Ishikawa (cell line): Measurements from ENCODE around the gene SH3RF3.

Source experiments
- CEBPB ChIP-seq: IDR thresholded peaks from 2 replicates; pipeline ENCODE4 v1.6.1; 2012
- CREB1 ChIP-seq: IDR thresholded peaks from 2 replicates; pipeline ENCODE4 v1.6.1; 2012; ENCODE audit warnings: low read depth
- EGR1 ChIP-seq: IDR thresholded peaks from 2 replicates; pipeline ENCODE4 v1.6.1; 2012
- EP300 ChIP-seq: IDR thresholded peaks from 2 replicates; pipeline ENCODE4 v1.6.1; 2012; ENCODE audit warnings: borderline replicate concordance
- FOXM1 ChIP-seq: IDR thresholded peaks from 2 replicates; pipeline ENCODE4 v1.6.1; 2012; ENCODE audit warnings: low read depth, borderline replicate concordance
- NFIC ChIP-seq: IDR thresholded peaks from 2 replicates; pipeline ENCODE4 v1.6.1; 2012
- RAD21 ChIP-seq: IDR thresholded peaks from 2 replicates; pipeline ENCODE4 v1.6.1; 2012; ENCODE audit warnings: low read depth
- TAF1 ChIP-seq: IDR thresholded peaks from 2 replicates; pipeline ENCODE4 v1.6.1; 2012; ENCODE audit warnings: low read depth, mild to moderate bottlenecking
- TCF12 ChIP-seq: IDR thresholded peaks from 2 replicates; pipeline ENCODE4 v1.6.1; 2012; ENCODE audit warnings: low read depth
- TEAD4 ChIP-seq: IDR thresholded peaks from 2 replicates; pipeline ENCODE4 v1.6.1; 2012
- YY1 ChIP-seq: IDR thresholded peaks from 2 replicates; pipeline ENCODE4 v1.6.1; 2012; ENCODE audit warnings: low read depth
- ZBTB7A ChIP-seq: IDR thresholded peaks from 2 replicates; pipeline ENCODE4 v1.6.1; 2012; ENCODE audit warnings: low read depth
- TF ChIP-seq, protein P1 (sequence below): IDR thresholded peaks from 2 replicates; pipeline ENCODE4 v1.6.1; 2012; ENCODE audit warnings: low read depth, mild to moderate bottlenecking
- TF ChIP-seq, protein P2 (sequence below): IDR thresholded peaks from 2 replicates; pipeline ENCODE4 v1.6.1; 2012
- TF ChIP-seq, protein P3 (sequence below): IDR thresholded peaks from 2 replicates; pipeline ENCODE4 v1.6.1; 2012

SH3RF3 gene

DNA sequence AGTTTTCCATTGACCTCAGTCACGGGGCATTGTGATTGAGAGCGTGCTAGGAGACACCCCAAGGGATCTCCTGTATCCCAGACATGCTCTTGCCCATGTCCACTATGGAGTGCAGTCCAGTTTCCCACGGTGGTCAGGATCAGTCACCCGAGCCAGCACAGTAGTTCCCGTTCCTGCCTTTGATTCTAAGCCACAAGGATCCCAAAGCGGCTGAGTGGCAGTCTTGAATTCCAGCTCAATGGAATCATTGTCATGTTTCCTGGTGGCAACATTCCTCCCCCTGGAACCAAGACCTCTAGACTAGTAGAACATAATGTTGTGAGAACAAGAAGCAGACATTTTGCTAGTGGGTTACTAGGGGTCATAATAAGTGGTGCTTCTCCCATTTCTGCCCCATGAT lies 330.5 kb downstream of the SH3RF3 start:
- no peak for TF ChIP-seq FOXM1
- no peak for TF ChIP-seq CREB1
- TF ChIP-seq TEAD4, result no peak
- TF ChIP-seq, protein P1, sequence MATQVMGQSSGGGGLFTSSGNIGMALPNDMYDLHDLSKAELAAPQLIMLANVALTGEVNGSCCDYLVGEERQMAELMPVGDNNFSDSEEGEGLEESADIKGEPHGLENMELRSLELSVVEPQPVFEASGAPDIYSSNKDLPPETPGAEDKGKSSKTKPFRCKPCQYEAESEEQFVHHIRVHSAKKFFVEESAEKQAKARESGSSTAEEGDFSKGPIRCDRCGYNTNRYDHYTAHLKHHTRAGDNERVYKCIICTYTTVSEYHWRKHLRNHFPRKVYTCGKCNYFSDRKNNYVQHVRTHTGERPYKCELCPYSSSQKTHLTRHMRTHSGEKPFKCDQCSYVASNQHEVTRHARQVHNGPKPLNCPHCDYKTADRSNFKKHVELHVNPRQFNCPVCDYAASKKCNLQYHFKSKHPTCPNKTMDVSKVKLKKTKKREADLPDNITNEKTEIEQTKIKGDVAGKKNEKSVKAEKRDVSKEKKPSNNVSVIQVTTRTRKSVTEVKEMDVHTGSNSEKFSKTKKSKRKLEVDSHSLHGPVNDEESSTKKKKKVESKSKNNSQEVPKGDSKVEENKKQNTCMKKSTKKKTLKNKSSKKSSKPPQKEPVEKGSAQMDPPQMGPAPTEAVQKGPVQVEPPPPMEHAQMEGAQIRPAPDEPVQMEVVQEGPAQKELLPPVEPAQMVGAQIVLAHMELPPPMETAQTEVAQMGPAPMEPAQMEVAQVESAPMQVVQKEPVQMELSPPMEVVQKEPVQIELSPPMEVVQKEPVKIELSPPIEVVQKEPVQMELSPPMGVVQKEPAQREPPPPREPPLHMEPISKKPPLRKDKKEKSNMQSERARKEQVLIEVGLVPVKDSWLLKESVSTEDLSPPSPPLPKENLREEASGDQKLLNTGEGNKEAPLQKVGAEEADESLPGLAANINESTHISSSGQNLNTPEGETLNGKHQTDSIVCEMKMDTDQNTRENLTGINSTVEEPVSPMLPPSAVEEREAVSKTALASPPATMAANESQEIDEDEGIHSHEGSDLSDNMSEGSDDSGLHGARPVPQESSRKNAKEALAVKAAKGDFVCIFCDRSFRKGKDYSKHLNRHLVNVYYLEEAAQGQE, result no peak
- TF ChIP-seq TCF12, result no peak
- TF ChIP-seq EGR1, result no peak
- TF ChIP-seq RAD21, result no peak
- TF ChIP-seq TAF1, result no peak
- no peak for TF ChIP-seq YY1
- TF ChIP-seq NFIC, result no peak
- no peak for TF ChIP-seq CEBPB
- TF ChIP-seq, protein P2, sequence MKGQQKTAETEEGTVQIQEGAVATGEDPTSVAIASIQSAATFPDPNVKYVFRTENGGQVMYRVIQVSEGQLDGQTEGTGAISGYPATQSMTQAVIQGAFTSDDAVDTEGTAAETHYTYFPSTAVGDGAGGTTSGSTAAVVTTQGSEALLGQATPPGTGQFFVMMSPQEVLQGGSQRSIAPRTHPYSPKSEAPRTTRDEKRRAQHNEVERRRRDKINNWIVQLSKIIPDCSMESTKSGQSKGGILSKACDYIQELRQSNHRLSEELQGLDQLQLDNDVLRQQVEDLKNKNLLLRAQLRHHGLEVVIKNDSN, result no peak
- no peak for TF ChIP-seq EP300
- TF ChIP-seq ZBTB7A, result no peak
- TF ChIP-seq, protein P3, sequence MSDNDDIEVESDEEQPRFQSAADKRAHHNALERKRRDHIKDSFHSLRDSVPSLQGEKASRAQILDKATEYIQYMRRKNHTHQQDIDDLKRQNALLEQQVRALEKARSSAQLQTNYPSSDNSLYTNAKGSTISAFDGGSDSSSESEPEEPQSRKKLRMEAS, result no peak

DNA sequence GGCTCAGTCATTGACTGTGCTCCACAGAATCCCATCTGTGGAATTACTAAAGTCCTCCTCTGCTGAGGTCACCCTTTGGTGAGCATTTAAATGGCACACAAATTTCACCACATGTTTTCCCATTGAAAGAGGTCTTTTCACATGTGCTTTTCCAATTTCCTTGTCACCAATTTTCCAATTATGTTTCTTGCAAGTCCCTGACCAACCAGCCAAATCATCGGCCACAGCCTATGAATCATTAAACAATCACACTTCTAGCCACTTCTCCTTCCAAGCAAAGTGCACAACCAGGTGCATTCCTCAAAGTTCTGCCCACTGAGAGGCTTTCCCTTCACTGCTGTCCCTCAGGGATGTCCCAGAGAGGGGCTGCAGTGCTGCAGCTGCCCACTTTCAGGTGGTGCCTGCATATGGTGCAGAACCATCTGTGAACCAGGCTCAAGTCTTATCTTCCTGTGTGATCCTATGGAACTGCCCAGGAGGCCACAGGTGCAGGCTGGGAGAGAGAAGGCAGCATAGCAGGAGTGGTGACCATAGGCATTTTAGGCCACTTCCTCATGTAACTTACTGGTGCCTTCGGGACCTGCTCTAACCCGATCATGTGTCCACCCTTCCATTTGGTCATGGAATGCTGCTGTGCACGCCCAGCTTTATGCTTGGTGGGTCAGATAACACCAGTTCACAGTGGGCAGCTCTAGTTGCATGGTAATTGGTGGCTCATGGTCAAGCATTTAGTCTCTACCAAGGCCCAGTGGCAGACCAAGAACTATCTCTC lies 331.7 kb downstream of the SH3RF3 start:
- TF ChIP-seq EP300 (no peak), FOXM1 (no peak), CEBPB (no peak), RAD21 (no peak), EGR1 (no peak), TEAD4 (no peak), TCF12 (no peak)
- TF ChIP-seq, protein P1, result no peak
- TF ChIP-seq, protein P2, result no peak
- TF ChIP-seq, protein P3, result no peak

DNA sequence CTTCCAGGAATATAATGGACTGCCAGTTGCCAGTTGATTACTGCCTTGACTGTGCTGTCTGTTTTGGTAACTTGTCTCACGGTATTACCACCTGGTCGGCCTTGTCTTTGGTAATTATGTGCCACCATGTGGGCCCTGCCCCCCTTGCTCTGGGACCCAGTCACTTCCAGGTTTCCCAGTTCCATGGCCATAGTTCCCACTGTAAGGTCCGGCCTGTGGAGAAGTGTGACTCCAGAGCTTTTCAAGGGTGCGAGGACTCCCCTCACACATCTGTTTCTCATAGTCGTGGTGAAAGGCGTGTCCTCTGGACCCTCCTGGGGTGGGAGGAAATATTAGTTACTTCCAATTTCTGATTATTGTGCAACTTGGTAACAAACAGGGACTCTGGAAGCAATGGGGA lies 334.2 kb downstream of the SH3RF3 start:
- TF ChIP-seq RAD21, result no peak
- no peak for TF ChIP-seq YY1
- TF ChIP-seq FOXM1, result no peak
- no peak for TF ChIP-seq EP300
- TF ChIP-seq, protein P2, result no peak
- TF ChIP-seq CEBPB, result no peak
- no peak for TF ChIP-seq ZBTB7A
- TF ChIP-seq, protein P1, result no peak
- TF ChIP-seq CREB1, result no peak

DNA sequence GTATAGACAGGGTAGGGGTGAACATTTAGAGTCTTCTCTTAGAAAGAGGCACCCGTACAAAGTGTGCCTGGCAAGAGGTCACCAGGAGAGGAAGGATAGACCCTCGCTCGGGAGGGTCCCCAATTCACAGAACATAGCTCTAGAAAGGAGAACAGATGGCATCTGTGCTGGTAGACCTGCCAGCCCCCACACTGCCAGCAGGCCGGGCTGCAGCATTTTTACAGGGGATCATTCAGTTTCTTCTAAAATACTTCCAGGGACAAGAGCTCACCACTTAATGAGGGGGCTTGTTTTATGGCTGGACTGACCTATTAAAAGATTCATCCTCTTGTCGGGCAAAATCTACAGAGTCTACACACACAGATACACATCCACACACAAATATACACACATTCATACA lies 334.9 kb downstream of the SH3RF3 start:
- TF ChIP-seq ZBTB7A (no peak), FOXM1 (no peak), EP300 (no peak), YY1 (no peak), CREB1 (no peak), RAD21 (no peak), CEBPB (no peak), EGR1 (no peak)
- TF ChIP-seq, protein P1, result no peak
